Measurements from ENCODE around the gene KAT5. TPM values are rescaled to one million over a fixed set of nuclear protein-coding genes. Genes with fewer than 3 reads are reported as not detected.

The KAT5 gene
- total and polyA plus RNA-seq, 2 of the 13 experiments (the other 11 are each of a cell fraction or from before 2014, with no cell fraction given) = 35.2 to 48.3 TPM

- TF ChIP-seq FOSL2 (CRISPR knock-in tag; IDR thresholded peaks at IDR 0.05) (peak; percentile 42), GFI1 (CRISPR knock-in tag; IDR thresholded peaks at IDR 0.05; ENCODE audit: borderline replicate concordance) (no peak), TFDP1 (CRISPR knock-in tag; IDR thresholded peaks at IDR 0.05; ENCODE audit: borderline replicate concordance) (peak; percentile 93), ZNF430 (CRISPR knock-in tag; IDR thresholded peaks at IDR 0.05) (peak; percentile 72; the same call in 1 of the 2 replicates), BCL6 (CRISPR knock-in tag; IDR thresholded peaks at IDR 0.05) (0 out of 2 replicates have a peak, but pooled peaks have one; percentile 46), AKNA (CRISPR knock-in tag; IDR thresholded peaks at IDR 0.05; ENCODE audit: borderline replicate concordance) (no peak), ZSCAN30 (CRISPR knock-in tag; IDR thresholded peaks at IDR 0.05) (no peak), ZNF674 (CRISPR knock-in tag; IDR thresholded peaks at IDR 0.05; ENCODE audit: low read depth) (0 out of 2 replicates have a peak, but pooled peaks have one; percentile 67), IRX3 (CRISPR knock-in tag; IDR thresholded peaks at IDR 0.05; ENCODE audit: borderline replicate concordance, low read depth) (no peak), MTA1 (CRISPR knock-in tag; IDR thresholded peaks at IDR 0.05; ENCODE audit: borderline replicate concordance) (no peak; the same call in 1 of the 2 replicates), ZFP36 (IDR thresholded peaks at IDR 0.05; ENCODE audit: borderline replicate concordance, low read depth, low read length, partially characterized antibody) (no peak), ZNF766 (CRISPR knock-in tag; IDR thresholded peaks at IDR 0.05; ENCODE audit: borderline replicate concordance) (no peak), ZNF33A (CRISPR knock-in tag; IDR thresholded peaks at IDR 0.05; ENCODE audit: borderline replicate concordance) (no peak), MLLT10 (CRISPR knock-in tag; IDR thresholded peaks at IDR 0.05) (peak; percentile 43; the same call in 1 of the 2 replicates), ZNF569 (CRISPR knock-in tag; IDR thresholded peaks at IDR 0.05; ENCODE audit: borderline replicate concordance) (no peak), TCF7L2 (IDR thresholded peaks at IDR 0.05; ENCODE audit: low read depth, low read length) (no peak), FOXP4 (CRISPR knock-in tag; IDR thresholded peaks at IDR 0.05) (peak; percentile 7; the same call in 1 of the 2 replicates), FOXA3 (CRISPR knock-in tag; IDR thresholded peaks at IDR 0.05) (peak; percentile 61), HBP1 (CRISPR knock-in tag; IDR thresholded peaks at IDR 0.05; ENCODE audit: low read depth) (no peak; the same call in 1 of the 2 replicates)
Observed at GRCh38 chr11:65720211-65720934, 8.3 kb downstream of the KAT5 start, which contains the start of gene RNASEH2C (continued).
